HG03565 (cell line): ENCODE results near the gene TNRC6B.
"Not testable (repeated sequence)": the region's sequence is repeated elsewhere in the genome, so short reads cannot be mapped to it uniquely, and the experiment has no call there.

Source experiments
- ATAC-seq: cut with Tn5 transposase; IDR thresholded peaks from one replicate; pipeline ENCODE4 v1.9.1; 2021; ENCODE audit warnings: mild to moderate bottlenecking, moderate library complexity; ENCODE audit not compliant: unreplicated experiment

The TNRC6B gene

DNA sequence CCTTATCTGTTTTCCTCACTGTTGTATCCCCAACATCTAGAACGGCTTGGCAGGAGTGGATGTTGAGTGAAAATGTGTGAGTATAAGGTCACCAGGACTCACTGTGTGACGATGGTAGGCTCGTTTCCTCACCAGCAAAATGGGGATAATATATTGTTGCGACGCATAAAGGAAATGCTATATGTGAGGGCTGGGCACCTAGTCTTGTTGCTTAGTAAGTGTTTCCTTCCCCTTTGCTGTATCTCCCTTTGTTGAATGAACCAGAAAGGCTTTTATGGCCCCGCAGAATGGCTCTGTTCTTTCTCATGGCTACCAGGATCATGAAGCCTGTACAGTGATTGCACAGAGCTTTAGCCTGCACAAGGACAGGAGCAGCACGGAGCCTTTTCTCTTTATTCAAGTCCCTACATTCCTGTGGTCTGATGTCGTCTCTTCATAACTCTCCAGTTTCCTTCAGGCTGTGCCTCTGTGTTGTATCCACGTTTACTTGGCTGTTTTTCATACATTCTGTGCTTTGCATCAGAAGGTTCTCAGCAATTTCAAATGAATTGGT lies 5.4 kb downstream of the TNRC6B start:
- ATAC-seq = no peak

DNA sequence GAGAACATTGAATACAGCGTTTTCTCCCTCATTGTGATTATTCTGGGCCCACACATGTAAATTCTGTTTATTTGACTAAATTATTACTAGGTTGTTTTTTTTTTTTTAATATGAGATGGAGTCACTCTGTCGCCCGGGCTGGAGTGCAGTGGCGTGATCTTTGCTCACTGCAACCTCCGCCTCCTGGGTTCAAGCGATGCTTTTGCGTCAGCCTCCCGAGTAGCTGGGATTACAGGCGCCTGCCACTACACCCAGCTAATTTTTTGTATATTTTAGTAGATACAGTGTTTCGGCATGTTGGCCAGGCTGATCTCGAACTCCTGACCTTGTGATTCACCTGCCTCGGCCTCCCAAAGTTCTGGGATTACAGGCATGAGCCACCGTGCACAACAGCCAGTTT lies 5.9 kb downstream of the TNRC6B start:
- ATAC-seq = not testable (repeated sequence)

DNA sequence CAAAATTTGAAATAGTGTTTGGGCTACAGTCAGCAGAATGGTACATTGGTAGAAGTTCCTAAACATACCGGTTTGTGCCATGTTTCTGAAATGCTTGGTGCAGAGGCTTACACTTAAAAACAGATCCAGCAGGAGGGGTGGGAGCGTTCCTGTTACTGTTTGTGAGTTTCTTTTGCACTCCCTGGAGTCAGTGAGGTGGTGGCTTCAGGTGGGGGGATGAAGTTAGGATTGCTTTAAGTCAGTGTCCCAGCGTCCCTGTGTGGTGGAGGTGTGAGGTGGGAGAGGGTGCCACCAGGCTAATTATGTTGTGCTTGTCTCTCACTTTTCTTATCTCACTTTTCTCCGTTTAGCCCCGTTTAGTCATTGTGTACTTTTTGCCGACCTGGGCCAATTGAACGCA lies 9.7 kb downstream of the TNRC6B start:
- ATAC-seq = no peak

DNA sequence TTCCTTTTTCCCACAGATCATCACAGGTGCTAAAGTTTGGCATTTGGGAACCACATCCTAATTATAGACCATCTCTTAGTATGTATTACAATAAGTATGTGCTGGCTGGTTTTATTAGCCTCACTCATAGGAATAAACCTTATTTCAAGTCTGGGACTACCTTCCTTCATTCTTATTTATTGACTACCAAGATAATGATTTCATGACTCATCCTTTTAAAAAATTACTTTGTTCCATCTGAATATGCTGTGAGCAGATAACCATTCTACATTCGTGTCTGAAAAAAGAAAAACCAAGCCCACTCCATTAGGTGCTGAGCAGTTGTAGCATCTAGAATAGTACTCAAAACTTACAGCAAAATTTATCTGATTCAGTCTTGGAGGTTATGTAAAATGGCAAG lies 12.3 kb downstream of the TNRC6B start:
- no peak for ATAC-seq

DNA sequence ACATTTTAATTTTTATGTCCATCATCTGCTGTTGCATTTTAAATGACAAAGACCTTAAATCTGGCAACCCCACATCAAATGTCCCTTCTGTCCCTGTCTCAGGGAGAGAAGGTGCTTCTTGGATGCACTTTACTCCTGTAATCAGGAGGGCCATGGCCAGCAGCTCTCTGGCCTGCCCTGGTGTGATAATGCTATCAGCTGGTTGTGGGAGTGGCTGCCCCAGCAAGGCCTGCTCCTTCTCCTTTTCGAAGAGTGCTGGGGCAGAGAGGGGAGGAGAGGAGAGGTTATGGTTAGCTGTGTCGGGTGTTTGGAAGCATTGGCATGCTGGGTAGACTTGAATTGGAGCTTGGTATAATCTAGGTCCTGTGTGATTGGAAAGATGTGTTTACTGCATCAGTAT lies 12.8 kb downstream of the TNRC6B start:
- no peak for ATAC-seq

DNA sequence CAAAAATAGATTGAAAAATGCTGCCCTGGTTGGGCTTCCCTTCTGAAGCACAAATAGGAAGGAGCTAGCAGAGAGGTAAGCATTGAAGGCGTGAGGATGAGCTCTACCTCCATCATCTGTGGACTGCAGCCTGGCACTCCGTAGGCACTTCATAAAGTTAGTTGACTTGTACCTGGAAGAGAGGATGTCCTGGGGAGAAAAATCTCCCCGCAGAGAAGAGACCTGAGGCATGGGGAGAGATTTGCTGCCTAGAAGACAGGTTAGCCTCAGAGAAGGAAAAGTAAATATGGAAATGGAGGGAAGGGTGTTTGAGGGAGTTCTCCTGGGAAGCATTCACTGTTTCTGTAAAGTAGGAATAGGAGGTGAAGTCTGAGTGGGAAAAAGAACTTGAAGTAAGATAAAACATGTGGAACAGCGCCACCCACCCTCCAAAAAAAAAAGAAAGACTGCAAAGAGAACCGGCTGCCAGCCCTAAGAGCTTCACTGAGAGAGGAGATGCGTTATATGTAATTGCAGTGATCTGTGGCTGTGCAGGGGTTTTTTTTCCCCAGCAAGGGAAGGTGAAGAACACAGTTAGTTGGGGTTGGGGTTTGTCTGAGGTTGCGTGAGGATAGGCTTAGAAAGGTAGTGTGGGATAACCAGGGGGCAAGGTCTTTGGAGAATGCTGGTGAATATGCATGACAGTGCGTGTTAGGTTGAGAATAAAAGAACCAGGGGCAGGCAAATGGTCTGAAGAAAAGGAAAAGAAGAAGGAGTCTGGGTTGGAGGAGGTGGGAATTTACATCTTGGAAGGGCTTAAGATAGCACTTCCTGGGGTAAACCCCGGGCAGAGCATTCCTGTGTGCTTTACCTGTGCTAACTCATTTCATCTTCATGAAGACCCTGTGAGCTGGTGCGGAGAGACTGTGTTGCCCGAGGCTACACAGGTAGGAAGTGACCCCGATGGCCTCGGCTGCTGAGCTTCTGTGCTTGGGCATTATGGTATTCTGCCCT lies 16.0 kb downstream of the TNRC6B start:
- no peak for ATAC-seq

DNA sequence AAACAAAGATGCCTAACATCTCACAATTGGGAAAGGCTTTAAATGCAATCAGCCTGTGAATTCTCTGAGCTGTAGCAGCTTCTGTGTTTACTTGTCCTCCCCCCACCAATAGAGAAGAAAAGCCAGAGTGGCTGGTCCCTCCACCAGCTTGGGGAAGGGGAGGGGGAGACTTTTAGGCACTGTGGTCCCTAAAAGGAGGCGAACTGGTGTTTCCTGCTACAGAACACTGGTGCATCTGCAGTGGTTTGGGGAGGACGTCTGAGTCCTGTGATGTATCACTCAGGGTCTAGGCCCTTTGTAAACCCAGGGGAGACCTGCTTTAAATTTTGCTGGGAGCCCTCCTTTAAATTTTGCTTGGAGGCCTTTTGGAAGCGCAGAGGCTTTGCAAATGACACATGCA lies 16.9 kb downstream of the TNRC6B start:
- ATAC-seq = no peak

DNA sequence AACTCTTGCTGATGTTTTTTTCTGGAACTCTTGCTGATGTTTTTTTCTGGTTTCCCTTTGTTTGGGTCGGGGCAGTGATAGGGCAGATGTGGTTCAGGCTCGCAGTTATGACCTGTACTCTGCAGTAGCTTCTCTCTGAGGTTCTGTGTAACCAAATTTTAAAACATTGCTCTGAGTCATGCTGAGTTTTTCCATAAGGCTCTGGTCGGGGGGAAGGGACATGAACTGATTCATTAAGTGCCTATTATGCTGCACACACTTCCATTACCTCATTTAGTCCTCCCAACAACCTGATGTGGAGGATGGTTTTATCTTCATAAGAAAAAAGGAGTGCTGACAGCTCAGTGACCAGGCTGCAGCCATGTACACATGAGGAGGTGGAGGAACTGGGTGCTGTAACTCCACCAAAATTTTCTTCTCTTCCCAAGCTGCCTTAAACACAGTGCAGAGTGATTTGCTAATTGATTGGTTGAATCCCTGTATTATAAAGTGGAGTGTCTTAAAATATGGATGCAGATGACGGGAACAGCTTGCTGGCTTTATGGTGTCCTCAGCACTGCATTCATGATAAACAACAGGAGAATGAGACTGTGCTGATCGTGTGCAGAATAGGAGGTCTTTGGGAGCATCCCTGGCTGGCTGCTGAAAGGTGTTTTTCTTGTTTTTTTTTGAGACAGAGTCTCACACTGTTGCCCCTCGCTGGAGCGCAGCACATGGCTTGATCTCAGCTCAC lies 19.1 kb downstream of the TNRC6B start:
- ATAC-seq = no peak

DNA sequence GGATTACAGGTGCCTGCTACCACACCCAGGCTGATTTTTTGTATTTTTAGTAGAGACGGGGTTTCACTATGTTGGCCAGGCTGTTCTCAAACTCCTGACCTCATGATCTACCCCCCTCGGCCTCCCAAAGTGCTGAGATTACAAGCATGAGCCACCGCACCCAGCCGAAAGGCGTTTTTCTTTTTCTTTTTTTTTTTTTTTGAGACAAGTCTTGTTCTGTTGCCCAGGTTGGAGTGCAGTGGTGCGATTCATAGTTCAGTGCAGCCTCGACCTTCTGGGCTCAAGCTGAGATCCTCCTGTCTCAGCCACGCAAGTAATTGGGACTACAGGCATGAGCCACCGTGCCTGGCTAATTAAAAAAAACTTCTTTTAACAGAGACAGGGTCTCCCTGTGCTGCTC lies 19.7 kb downstream of the TNRC6B start:
- ATAC-seq = not testable (repeated sequence)

DNA sequence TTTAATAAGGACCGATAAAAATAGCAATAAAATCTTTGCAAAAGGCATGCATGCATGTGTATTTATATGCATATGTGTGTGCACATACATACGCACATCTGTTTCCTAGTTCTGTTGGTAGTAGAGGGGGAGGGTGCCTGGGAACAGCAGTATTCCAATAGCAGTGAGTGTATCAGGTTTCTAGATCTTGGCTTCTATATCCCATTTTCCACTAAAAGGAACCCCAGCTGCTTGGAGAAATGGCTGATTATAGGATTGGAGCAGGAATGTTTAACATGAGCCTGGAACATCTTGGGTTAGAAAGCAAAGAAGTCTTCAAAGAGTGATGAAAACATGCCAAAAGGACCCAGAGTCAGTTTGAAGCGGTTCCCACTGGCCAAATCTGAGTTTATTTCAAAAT lies 21.0 kb downstream of the TNRC6B start:
- no peak for ATAC-seq

DNA sequence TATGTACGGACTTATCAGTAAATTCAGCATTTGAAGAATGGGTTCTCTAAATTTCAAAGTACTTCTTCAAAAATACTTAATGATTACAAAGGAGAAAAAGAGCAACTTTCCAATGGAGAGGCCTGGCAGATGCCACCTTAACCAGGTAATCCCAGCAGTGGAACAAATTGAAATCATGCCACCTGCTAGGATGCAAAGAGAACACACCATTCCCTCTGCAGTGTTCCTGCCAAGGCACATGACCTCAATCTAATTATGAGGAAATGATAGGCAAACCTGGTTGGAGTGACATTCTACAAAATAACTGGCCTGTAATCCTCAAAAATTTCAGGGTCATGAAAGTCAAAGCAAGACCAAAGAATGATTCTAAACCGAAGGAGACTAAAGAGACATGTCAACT lies 21.5 kb downstream of the TNRC6B start:
- no peak for ATAC-seq

DNA sequence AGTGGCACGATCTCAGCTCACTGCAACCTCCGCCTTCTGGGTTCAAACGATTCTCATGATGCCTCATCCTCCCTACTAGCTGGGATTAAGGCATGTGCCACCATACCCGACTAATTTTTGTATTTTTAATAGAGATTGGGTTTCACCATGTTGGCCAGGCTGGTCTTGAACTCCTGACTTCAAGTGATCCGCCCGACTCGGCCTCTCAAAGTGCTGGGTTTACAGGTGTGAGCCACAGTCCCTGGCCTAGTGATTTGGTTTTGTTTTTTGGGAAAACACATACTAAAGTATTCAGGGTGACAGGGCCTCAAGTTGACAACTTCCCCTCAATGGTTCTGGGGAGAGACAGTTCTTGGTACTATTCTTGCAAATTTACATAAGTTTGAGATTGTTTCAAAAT lies 22.1 kb downstream of the TNRC6B start:
- ATAC-seq = no peak

DNA sequence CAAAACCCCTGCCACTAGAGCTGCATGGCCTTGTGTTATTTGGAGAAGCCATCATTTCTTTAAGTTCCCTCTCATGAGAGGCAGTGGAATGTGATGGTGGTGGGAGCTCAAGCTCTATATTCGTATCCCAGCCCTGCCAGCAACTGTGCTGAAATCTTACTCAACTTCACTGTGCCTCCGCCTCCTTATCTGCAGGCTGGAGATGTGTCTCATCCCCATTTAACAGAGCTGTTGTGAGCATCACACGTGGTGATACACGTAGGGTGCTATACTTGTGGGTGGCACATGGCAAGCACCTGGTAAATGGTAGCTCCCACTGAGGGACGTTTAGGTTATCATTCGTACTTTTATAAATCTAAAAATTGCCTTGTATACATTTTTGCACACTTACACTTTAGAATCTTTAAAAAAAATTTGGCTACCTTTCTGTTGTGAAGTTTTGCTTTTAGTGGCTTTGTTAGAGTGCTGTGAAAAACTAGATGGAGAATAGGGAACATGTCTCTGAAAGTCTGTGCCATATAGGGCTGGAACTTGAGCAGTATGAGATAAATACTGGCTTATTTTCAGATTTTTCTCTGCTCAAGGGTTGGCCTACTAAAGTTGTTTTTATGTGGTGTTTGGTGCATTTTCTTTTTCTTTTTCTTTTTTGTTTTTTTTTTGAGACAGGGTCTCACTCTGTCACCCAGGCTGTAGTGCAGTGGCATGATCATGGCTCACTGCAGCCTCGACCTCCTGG lies 23.2 kb downstream of the TNRC6B start:
- no peak for ATAC-seq

DNA sequence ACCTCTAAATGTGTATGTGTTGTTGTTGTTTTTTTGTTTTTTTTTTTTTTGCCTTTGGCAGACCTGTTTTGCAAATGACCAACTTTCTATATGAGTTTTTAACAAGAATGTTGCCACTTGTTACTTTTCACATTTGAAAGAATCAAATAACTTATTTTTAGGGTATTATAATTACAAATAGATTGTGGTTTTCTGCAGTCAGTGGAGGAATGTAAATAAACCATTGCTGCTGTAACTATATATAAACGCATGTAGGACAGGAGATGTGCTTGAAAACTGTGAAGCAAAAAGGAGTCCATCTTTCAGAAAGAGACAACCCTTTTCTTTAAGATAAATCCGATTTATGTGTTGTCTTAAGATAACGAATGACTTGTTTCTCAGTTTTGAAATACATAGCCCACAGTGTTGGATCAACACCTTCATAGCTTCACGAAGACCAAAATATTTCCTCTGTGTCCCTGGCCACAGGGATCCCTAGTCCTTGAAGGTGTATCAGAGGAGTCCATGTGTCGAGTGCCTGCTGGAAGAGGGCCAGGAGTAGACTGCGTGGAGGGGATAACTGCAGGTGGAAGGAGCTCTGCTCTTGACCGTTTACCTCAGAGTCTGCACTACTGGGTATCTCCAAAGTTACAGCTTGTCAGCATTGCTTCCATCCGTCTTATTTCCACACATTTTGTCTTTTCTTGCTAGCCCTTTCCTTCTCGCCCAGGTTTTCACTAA lies 24.7 kb downstream of the TNRC6B start:
- ATAC-seq = no peak

DNA sequence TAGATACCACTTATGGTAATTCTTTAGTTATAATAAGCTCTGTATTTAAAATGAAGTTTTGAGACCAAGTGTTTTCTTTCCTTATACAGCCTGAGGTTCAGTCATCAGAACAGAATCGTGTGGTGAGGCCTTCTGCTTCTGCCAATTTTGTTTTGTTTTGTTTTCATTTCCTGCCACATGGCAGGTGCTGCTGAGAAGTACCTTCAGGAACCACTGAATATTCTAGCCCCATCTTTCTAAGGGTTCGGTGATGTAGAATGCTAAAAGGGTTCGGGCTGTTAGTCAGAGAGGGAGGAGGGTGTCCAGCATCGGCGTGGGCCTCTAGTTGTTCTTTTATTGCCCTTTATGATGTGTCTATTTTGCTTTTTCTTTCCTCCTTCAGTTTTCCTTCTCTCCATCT lies 25.8 kb downstream of the TNRC6B start:
- ATAC-seq = no peak

DNA sequence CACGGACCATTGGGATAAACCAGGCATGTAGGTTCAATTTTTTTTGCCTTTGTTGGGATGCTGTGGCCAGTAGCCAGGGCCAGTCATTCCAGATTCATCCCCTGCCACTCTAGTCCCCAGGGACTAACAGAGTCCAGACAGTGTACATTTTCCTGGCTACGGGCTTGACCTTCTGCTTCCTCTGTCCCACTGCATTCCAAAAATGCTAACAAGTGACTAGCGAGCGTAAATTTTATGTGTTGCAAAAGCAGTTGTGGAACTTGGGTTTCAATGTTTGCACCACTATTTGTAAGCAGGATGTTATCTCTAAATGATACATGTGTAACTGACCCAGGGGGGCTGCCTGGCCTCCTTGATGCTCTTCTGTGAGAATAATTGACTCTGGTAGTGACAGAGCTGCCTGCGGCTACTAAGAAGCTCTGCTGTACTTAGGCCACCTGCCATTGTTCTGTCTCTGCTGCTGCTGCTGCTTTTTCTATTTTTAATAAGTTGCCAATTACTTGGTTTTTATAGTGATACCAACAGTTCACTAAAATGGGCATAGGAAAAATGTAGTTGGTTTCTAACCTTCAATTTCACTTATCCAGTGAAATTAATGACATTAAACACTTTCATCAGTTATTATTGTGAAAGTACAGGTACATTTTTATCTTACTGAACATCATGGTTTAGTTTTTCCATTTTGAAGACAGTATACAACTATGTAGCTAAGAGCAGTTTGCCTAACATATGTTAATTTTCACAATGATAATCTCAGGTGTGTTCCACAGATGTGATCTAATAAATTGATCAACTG lies 26.8 kb downstream of the TNRC6B start:
- ATAC-seq = no peak

DNA sequence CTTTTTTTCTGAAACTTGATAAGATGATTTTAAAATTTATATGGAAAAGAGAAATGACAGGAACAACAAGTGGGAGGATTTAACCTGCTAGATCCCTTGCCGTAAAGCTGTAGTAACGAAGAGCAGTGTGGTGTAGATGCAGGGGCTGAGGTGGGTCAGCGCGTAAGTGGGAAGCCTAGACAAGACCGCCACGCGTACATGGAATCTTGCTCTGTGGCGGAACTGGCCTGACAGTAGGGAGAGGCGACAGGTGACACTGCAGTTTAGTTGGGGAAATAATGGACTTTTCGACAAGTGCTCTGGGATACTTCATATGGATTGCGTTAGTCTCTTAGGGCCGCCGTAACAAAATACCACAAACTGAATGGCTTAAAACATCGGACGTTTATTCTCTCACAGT lies 28.8 kb downstream of the TNRC6B start:
- ATAC-seq = no peak

DNA sequence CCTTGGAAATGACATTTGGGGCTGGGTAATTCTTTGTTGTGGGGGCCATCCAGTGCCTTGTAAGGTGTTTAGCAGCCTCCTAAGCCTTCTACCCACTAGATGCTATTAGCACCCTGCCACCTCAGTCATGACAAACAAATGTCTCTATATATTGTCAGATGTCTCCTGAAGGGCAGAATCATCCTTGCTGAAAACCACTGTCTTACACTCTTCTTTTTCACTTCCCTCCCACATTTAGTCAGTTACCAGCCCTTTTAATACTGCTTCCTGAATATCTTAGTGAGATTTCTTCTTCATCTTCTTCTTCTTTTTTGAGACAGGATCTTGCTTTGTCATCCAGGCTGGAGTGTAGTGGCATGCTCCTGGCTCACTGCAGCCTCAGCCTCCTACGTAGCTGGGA lies 33.1 kb downstream of the TNRC6B start:
- ATAC-seq = peak; percentile 69

DNA sequence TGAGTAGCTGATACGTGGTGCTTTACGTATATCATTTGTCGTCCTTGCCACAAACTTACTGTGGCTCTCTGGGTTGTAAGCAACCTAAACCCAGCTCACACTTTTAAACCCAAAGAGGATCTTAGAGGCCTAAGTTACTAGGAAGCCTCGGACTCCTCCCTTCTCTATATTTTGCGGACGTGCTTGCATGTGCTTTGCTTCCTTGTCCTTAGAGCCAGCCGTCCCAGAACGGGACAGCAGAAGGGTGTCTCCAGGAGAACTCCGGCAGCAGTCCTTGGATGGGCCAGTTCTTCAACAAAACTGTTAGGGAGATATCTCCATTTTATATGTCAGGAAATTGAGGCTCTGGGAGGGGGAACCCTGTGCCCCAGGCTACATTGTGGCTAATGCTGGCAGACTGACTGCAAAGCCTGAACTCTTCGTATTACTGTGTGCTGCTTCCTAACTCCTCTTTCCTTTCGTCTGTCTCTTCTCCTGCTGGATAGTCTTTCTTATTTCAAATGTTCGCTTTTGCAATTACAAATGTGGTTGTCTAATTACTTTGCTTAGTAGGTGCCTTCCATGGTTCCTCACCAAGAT lies 33.8 kb downstream of the TNRC6B start:
- no peak for ATAC-seq
